HG02852 (cell line): ENCODE results near the gene DNAJB11.
"Not testable (repeated sequence)": the region's sequence is repeated elsewhere in the genome, so short reads cannot be mapped to it uniquely, and the experiment has no call there.

Experiments
- ATAC-seq: cut with Tn5 transposase; IDR thresholded peaks from one replicate; pipeline ENCODE4 v1.9.1; 2021; ENCODE audit warnings: mild to moderate bottlenecking, moderate library complexity; ENCODE audit not compliant: unreplicated experiment

DNAJB11 gene

GRCh38 chr3:186617036-186617946 is 46.8 kb downstream of the DNAJB11 start:
- peak; percentile 91 for ATAC-seq

- no peak for ATAC-seq
Measured at GRCh38 chr3:186618318-186618938, 47.9 kb downstream of the DNAJB11 start.

GRCh38 chr3:186619787-186620212 is 49.3 kb downstream of the DNAJB11 start:
- no peak for ATAC-seq

- no peak for ATAC-seq
Measured at GRCh38 chr3:186620213-186621092, 49.9 kb downstream of the DNAJB11 start.

GRCh38 chr3:186621894-186622650 is 51.6 kb downstream of the DNAJB11 start:
- ATAC-seq, result no peak

- ATAC-seq, result no peak
Measured at GRCh38 chr3:186622651-186623310, 52.3 kb downstream of the DNAJB11 start.

- ATAC-seq, result no peak
Measured at GRCh38 chr3:186624598-186624997, 54.1 kb downstream of the DNAJB11 start.

GRCh38 chr3:186625600-186626042 is 55.1 kb downstream of the DNAJB11 start:
- ATAC-seq, result no peak

- ATAC-seq, result no peak
Measured at GRCh38 chr3:186626254-186626847, 55.8 kb downstream of the DNAJB11 start.

GRCh38 chr3:186627852-186628414 is 57.4 kb downstream of the DNAJB11 start:
- no peak for ATAC-seq

GRCh38 chr3:186628756-186629155 is 58.2 kb downstream of the DNAJB11 start:
- no peak for ATAC-seq

GRCh38 chr3:186630950-186631641 is 60.6 kb downstream of the DNAJB11 start:
- no peak for ATAC-seq

- no peak for ATAC-seq
Measured at GRCh38 chr3:186633481-186633880, 63.0 kb downstream of the DNAJB11 start.

GRCh38 chr3:186634207-186634606 is 63.7 kb downstream of the DNAJB11 start:
- ATAC-seq, result not testable (repeated sequence)
